Measurements from ENCODE around the gene SDK1. TPM values are rescaled to one million over a fixed set of nuclear protein-coding genes. Genes with fewer than 3 reads are reported as not detected.

The SDK1 gene
- total RNA-seq, 2 donors from 2014 or later = 4.8 to 13.2 TPM

GRCh38 chr7:3790803-3791202 lies 489.8 kb downstream of the SDK1 start:
- Histone ChIP-seq H3K27ac (no peak overlapping the region), H3K4me3 (no peak overlapping the region), H3K27me3 (replicated peaks; ENCODE audit: insufficient read depth) (no peaks in the 10 kb centered on the region), H3K9me3 (no peaks in the 10 kb centered on the region), H3K36me3 (no peaks in the 10 kb centered on the region), H3K4me1 (replicated peaks) (no peaks in the 10 kb centered on the region)
- 95% methylated on average over 2 of the region's 2 CpGs for WGBS
- intact Hi-C loops (cut with DNase I) = no loop called here
- TF ChIP-seq POLR2AphosphoS5 (IDR thresholded peaks at IDR 0.05) (no peak), POLR2A (IDR thresholded peaks at IDR 0.05) (no peak)
- TF ChIP-seq, protein P1, sequence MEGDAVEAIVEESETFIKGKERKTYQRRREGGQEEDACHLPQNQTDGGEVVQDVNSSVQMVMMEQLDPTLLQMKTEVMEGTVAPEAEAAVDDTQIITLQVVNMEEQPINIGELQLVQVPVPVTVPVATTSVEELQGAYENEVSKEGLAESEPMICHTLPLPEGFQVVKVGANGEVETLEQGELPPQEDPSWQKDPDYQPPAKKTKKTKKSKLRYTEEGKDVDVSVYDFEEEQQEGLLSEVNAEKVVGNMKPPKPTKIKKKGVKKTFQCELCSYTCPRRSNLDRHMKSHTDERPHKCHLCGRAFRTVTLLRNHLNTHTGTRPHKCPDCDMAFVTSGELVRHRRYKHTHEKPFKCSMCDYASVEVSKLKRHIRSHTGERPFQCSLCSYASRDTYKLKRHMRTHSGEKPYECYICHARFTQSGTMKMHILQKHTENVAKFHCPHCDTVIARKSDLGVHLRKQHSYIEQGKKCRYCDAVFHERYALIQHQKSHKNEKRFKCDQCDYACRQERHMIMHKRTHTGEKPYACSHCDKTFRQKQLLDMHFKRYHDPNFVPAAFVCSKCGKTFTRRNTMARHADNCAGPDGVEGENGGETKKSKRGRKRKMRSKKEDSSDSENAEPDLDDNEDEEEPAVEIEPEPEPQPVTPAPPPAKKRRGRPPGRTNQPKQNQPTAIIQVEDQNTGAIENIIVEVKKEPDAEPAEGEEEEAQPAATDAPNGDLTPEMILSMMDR (IDR thresholded peaks at IDR 0.05) = no peak
- DNase-seq (ENCODE audit: low spot score) = no peak

GRCh38 chr7:3791327-3791726 lies 490.3 kb downstream of the SDK1 start:
- 87% methylated on average over 9 of the region's 9 CpGs for WGBS
- intact Hi-C loops (cut with DNase I) = no loop called here

DNA sequence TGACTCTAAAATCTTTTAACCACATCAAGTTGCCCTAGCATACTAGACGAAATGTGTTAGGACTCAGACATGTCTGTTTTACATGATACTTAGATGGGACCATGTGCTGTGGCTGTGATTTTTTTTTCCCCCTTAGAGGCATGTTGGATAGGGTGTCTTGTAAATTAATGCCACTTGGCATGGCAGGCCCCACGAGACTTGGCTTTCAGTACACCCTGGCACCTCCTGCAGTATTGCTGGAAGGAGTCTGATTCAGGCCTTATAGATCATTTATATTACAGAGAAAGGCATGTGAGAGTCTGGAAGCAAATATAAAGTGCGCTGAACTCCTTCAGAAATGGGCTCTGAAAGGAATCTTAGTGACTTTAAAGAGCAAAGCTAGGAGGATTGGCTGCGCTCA lies 494.1 kb downstream of the SDK1 start:
- no peak for TF ChIP-seq POLR2A (IDR thresholded peaks at IDR 0.05)
- TF ChIP-seq POLR2AphosphoS5 (IDR thresholded peaks at IDR 0.05) = no peak
- TF ChIP-seq, protein P1 (IDR thresholded peaks at IDR 0.05) = no peak
- no peak for DNase-seq (ENCODE audit: low spot score)
- Histone ChIP-seq H3K36me3 (no peaks in the 10 kb centered on the region), H3K4me3 (no peak overlapping the region), H3K27me3 (replicated peaks; ENCODE audit: insufficient read depth) (no peaks in the 10 kb centered on the region), H3K4me1 (replicated peaks) (no peaks in the 10 kb centered on the region), H3K9me3 (no peaks in the 10 kb centered on the region), H3K27ac (no peak overlapping the region)
- 58% methylated on average over 4 of the region's 4 CpGs for WGBS
- intact Hi-C loops (cut with DNase I) = no loop called here

More at GRCh38 chr7:3791327-3791726, 490.3 kb downstream of the SDK1 start:
- Histone ChIP-seq H3K4me3 (no peak overlapping the region), H3K27ac (no peak overlapping the region), H3K36me3 (no peaks in the 10 kb centered on the region), H3K27me3 (replicated peaks; ENCODE audit: insufficient read depth) (no peaks in the 10 kb centered on the region), H3K9me3 (no peaks in the 10 kb centered on the region), H3K4me1 (replicated peaks) (no peaks in the 10 kb centered on the region)
- no peak for TF ChIP-seq POLR2A (IDR thresholded peaks at IDR 0.05)
- TF ChIP-seq POLR2AphosphoS5 (IDR thresholded peaks at IDR 0.05) = no peak
- TF ChIP-seq, protein P1 (IDR thresholded peaks at IDR 0.05) = no peak
- no peak for DNase-seq (ENCODE audit: low spot score)

GRCh38 chr7:3795781-3796180 lies 494.7 kb downstream of the SDK1 start:
- H3K4me3 ChIP-seq = no peak overlapping the region
- H3K4me1 ChIP-seq (replicated peaks) = no peaks in the 10 kb centered on the region
- no peaks in the 10 kb centered on the region for H3K9me3 ChIP-seq
- H3K36me3 ChIP-seq = no peaks in the 10 kb centered on the region
- H3K27me3 ChIP-seq (replicated peaks; ENCODE audit: insufficient read depth) = no peaks in the 10 kb centered on the region
- intact Hi-C loops (cut with DNase I) = no loop called here
- TF ChIP-seq, protein P1 (IDR thresholded peaks at IDR 0.05) = no peak
- no peak for TF ChIP-seq POLR2AphosphoS5 (IDR thresholded peaks at IDR 0.05)
- no peak for TF ChIP-seq POLR2A (IDR thresholded peaks at IDR 0.05)
- no peak for DNase-seq (ENCODE audit: low spot score)
- H3K27ac ChIP-seq = no peak overlapping the region
- WGBS = 75% methylated on average over 3 of the region's 3 CpGs

DNA sequence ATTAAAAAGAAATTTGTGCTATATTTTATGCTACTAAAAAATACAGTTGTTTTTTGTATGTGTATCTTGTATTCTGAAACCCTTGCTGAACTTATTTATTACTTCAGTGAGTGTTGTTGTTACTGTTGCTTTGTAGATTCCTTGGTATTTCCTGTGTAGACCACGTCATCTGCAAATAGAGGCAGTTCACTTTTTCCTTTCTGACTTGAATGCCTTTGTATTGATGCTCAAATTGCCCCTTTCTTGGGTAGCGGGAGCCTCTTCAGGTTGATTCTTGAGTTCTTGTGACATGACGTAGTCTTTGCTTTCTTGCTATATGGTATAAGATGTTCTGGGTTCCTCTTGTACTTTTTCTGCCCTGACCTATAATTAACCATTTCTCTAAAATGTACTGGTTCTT lies 504.1 kb downstream of the SDK1 start:
- intact Hi-C loops (cut with DNase I) = no loop called here
- WGBS = 90% methylated on average over 3 of the region's 3 CpGs

More for the DNA sequence above, 504.1 kb downstream of the SDK1 start:
- no peak overlapping the region for H3K4me3 ChIP-seq
- H3K36me3 ChIP-seq = no peaks in the 10 kb centered on the region
- no peaks in the 10 kb centered on the region for H3K27me3 ChIP-seq (replicated peaks; ENCODE audit: insufficient read depth)
- no peak for DNase-seq (ENCODE audit: low spot score)
- no peaks in the 10 kb centered on the region for H3K4me1 ChIP-seq (replicated peaks)
- no peaks in the 10 kb centered on the region for H3K9me3 ChIP-seq
- H3K27ac ChIP-seq = no peak overlapping the region
- TF ChIP-seq POLR2AphosphoS5 (IDR thresholded peaks at IDR 0.05) = no peak
- TF ChIP-seq, protein P1 (IDR thresholded peaks at IDR 0.05) = no peak
